Psoas muscle (tissue), 8 donors: ENCODE measurements around the gene THBD. TPM values are rescaled to one million over a fixed set of nuclear protein-coding genes. Genes with fewer than 3 reads are reported as not detected.

ENCODE experiments used
- ATAC-seq, 4 donors: fragments of 200-7000 bp; cut with Tn5 transposase; one replicate each; pipeline ENCODE4 v1.9.1; 2020; ENCODE audit warnings: moderate library complexity in 3 of 4, mild to moderate bottlenecking in 2 of 4
- DNase-seq, 2 donors: peaks; one replicate each; pipeline ENCODE4 v3.0.0-alpha.2; 2020
- H3K27ac ChIP-seq: fragments of 200-600 bp; one replicate; pipeline ENCODE4 v1.8.0; 2022
- H3K27me3 ChIP-seq, 3 donors: fragments of 200-600 bp in 1 of 3; one replicate each; pipeline versions ENCODE4 v1.6.1 to v1.8.0; 2013 to 2022; ENCODE audit warnings: low read length in 2 of 3, mild to moderate bottlenecking in 2 of 3, moderate library complexity in 1 of 3; ENCODE audit not compliant: insufficient read depth in 3 of 3
- H3K36me3 ChIP-seq, 2 donors: fragments of 200-600 bp in 1 of 2; one replicate each; pipeline versions ENCODE4 v1.6.1 to v1.8.0; 2013 to 2022; ENCODE audit warnings: low read depth in 1 of 2, mild to moderate bottlenecking in 1 of 2, moderate library complexity in 1 of 2; ENCODE audit not compliant: insufficient read depth in 1 of 2
- H3K4me1 ChIP-seq: fragments of 200-600 bp; one replicate; pipeline ENCODE4 v1.8.0; 2022
- H3K4me3 ChIP-seq: fragments of 200-600 bp; one replicate; pipeline ENCODE4 v1.8.0; 2022; ENCODE audit warnings: mild to moderate bottlenecking
- H3K9me3 ChIP-seq: fragments of 200-600 bp; one replicate; pipeline ENCODE4 v1.8.0; 2022
- WGBS, 3 donors: extraction: QIAGEN DNeasy Blood & Tissue Kit; methylation state at CpG; one replicate each; pipeline versions ENCODE4 v1.1.6 to v1.1.7; 2013; 5-methylcytosine and 5-hydroxymethylcytosine counted together
- intact Hi-C, 2 donors: fragments of 100-400 bp; cut with DNase I; formaldehyde crosslinking; loops; one replicate each; pipeline versions ENCODE4 v1.11.0 to v1.14.2; 2022
- polyA plus RNA-seq, 3 donors: library from polyadenylated mRNA; stranded (reverse); fragments of 200-250 nt; gene quantifications; one replicate each; pipeline ENCODE4 v1.2.3, GENCODE V29; 2013
- total RNA-seq, 4 donors: library from RNA; stranded (reverse); fragmentation: NEBNext Ultra II Directional in 2 of 4; extraction: Animal tissue kit (Norgen Biotek cat#: 25700) in 2 of 4; gene quantifications; one replicate each; pipeline versions ENCODE4 v1.2.1 to v1.2.4, GENCODE V29; 2021 to 2023
- TF ChIP-seq, protein P1 (sequence below): fragments of 200-600 bp; IDR thresholded peaks from one replicate; pipeline ENCODE4 v1.8.0; 2022; ENCODE audit warnings: antibody characterized with exemption
- donor health status: healthy with polysubstance abuse.
- donor health status: DM: no; HTN: no; CAD: no; lungs with moderate emphysema.
- donor health status: Bipolar disorder and iron deficiency.
- donor health status: healthy.
- donor health status: DM: yes; HTN: yes; CAD: no.
- donor health status: DM: no; HTN: no; CAD: no.
- donor health status: DM: no; HTN: no; CAD: no.
- donor health status: DM: yes; HTN: yes; CAD: no.

The THBD gene
- total and polyA plus RNA-seq, 7 donors: 6.5 to 604 (median 50.0) TPM

DNA sequence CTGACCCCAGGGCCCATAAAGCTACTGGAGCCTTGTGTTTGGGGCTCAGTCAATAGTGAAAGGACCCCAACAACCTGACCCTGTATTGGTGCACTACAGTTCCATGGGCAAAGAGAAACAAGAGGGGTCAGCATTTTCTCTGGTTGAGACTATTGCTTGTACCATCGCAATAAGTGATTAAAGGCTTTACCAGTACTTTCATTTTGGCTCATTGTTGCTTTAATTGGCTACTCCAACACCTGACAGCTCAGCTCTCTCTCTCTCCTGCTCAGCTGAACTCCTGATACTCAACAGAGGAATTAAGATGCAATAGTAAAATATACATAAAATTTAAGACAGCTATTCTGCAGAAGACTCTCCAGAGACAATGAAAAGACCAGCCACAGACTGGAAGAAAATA, 18.8 kb upstream of the THBD start:
- intact Hi-C loops: no loop called here
- Histone ChIP-seq H3K36me3 (no peaks in the 10 kb centered on the region), H3K9me3 (no peaks in the 10 kb centered on the region), H3K4me3 (no peak overlapping the region), H3K27me3 (no peaks in the 10 kb centered on the region), H3K27ac (no peak overlapping the region), H3K4me1 (no peaks in the 10 kb centered on the region)
- no peak for ATAC-seq
- DNase-seq: no peak
- TF ChIP-seq, protein P1, sequence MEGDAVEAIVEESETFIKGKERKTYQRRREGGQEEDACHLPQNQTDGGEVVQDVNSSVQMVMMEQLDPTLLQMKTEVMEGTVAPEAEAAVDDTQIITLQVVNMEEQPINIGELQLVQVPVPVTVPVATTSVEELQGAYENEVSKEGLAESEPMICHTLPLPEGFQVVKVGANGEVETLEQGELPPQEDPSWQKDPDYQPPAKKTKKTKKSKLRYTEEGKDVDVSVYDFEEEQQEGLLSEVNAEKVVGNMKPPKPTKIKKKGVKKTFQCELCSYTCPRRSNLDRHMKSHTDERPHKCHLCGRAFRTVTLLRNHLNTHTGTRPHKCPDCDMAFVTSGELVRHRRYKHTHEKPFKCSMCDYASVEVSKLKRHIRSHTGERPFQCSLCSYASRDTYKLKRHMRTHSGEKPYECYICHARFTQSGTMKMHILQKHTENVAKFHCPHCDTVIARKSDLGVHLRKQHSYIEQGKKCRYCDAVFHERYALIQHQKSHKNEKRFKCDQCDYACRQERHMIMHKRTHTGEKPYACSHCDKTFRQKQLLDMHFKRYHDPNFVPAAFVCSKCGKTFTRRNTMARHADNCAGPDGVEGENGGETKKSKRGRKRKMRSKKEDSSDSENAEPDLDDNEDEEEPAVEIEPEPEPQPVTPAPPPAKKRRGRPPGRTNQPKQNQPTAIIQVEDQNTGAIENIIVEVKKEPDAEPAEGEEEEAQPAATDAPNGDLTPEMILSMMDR: no peak
- WGBS, 3 donors: 82 to 91% (median 88%) methylated on average over 1 of the region's 1 CpG

DNA sequence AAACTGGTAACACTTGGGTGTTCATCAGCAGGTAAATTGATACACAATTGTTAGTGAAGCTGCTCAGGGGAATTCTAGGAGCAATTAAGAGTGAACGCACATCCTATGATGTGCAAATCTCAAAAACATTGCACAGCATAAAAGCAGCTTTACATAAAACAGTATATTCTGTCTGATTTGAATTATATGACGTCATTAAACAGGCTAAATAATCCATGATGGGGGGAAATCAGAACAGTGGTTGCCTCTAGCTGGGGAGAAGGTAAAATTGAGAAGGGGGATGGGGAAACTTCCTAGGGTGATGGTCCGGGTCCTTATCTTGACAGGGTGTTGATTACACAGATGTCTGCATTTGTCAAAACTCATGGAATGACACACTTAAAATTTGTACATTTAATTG, 17.3 kb upstream of the THBD start:
- Histone ChIP-seq H3K27ac (no peak overlapping the region), H3K36me3 (no peaks in the 10 kb centered on the region), H3K9me3 (no peaks in the 10 kb centered on the region), H3K4me1 (peaks cover 11% of the 10 kb centered on the region), H3K27me3 (no peaks in the 10 kb centered on the region), H3K4me3 (no peak overlapping the region)
- intact Hi-C loops: no loop called here
- 95 to 96% (median 96%) methylated on average over 3 of the region's 3 CpGs for WGBS, 3 donors
- TF ChIP-seq, protein P1: no peak
- no peak for DNase-seq
- no peak for ATAC-seq

DNA sequence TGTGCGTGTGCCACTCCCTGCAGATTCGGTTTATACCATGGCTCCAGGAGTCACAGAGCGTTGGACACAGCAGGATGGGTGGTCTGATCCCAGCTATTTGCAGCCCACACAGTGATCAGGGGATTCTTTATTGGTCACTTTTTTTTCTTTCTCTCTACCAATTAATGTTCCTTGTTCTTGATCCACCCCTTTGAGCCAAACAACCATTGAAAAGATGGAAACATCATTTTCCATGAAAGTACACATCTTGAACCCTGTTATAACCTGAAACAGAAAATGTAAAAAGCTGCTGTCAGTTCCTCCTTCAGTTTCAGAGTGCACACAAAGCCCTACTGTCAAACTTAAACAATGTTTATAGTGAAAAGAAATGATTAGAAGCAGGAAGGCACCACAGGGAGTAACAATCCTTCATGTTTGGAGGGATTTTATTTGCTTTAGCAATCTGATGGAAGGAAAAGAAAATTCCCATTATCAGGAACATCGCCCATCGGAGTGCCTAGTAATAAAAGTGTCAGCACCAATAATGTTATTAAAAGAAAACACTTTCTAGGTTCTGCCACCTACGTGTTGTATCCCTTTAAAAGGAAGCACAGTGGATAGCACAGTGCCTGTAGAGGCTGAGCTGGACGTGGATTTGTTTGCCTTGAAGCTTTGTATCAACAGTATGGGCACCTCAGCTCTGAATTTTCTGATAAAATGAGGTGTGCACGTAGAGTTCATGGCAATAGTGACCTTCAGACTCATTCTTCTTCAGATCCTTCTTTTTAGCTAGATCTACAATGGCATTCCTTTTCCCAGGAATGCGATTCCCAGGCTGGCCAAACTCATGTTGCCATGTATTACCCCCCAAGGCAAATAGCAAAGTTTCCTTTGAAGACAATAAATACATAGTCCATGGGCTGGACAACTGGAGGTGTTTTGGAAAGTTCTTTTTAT, 16.1 kb upstream of the THBD start:
- ATAC-seq (no peak), DNase-seq (no peak)
- Histone ChIP-seq H3K4me3 (no peak overlapping the region), H3K27me3 (no peaks in the 10 kb centered on the region), H3K27ac (no peak overlapping the region), H3K9me3 (no peaks in the 10 kb centered on the region), H3K36me3 (no peaks in the 10 kb centered on the region), H3K4me1 (peaks cover 22% of the 10 kb centered on the region)
- intact Hi-C loops: no loop called here
- TF ChIP-seq, protein P1: no peak
- 87 to 94% (median 91%) methylated on average over 9 of the region's 9 CpGs for WGBS, 3 donors

DNA sequence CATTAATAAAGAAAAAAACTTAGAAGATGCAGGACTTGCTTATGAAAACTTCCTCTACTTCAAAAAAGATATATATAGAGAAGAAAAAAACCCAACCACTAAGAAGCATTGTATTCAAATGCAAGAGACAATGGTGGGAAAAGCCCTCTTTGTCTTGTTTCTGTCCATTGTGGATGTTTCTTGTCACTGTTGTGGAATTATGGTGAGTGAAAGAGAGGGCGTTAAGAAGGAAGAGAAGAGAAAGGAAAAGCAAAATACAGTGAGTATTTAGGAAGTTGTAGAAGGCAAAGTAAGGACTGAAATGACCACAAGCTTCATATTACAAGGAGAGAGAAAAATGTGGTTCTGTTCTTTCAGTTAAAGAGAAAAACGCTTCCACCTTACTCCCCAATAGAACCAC, 14.1 kb upstream of the THBD start:
- H3K36me3 ChIP-seq: no peaks in the 10 kb centered on the region
- H3K4me1 ChIP-seq: peaks cover 30% of the 10 kb centered on the region
- TF ChIP-seq, protein P1: no peak
- intact Hi-C loops: no loop called here
- DNase-seq: no peak
- H3K27me3 ChIP-seq: no peaks in the 10 kb centered on the region
- no peak overlapping the region for H3K27ac ChIP-seq
- H3K9me3 ChIP-seq: no peaks in the 10 kb centered on the region
- ATAC-seq: no peak
- 71 to 86% (median 78%) methylated on average over 2 of the region's 2 CpGs for WGBS, 3 donors
- H3K4me3 ChIP-seq: no peak overlapping the region
